LNCaP clone FGC (cell line): ENCODE results near the gene TRPM2.

Source experiments
- DNase-seq: peaks from one replicate; pipeline ENCODE4 v3.0.0-alpha.2; 2011; ENCODE audit warnings: low read depth
- H3K4me3 ChIP-seq: 2 replicates; pipeline ENCODE4 v1.5.1; 2011; ENCODE audit warnings: mild to moderate bottlenecking, low read depth, low read length, control low read depth
- TF ChIP-seq, protein P1 (sequence below): IDR thresholded peaks from 2 replicates; pipeline ENCODE4 v1.5.1; 2012; ENCODE audit warnings: mild to moderate bottlenecking; ENCODE audit not compliant: control insufficient read depth, insufficient read depth; ENCODE audit errors: extremely low read depth

TRPM2 gene

DNA sequence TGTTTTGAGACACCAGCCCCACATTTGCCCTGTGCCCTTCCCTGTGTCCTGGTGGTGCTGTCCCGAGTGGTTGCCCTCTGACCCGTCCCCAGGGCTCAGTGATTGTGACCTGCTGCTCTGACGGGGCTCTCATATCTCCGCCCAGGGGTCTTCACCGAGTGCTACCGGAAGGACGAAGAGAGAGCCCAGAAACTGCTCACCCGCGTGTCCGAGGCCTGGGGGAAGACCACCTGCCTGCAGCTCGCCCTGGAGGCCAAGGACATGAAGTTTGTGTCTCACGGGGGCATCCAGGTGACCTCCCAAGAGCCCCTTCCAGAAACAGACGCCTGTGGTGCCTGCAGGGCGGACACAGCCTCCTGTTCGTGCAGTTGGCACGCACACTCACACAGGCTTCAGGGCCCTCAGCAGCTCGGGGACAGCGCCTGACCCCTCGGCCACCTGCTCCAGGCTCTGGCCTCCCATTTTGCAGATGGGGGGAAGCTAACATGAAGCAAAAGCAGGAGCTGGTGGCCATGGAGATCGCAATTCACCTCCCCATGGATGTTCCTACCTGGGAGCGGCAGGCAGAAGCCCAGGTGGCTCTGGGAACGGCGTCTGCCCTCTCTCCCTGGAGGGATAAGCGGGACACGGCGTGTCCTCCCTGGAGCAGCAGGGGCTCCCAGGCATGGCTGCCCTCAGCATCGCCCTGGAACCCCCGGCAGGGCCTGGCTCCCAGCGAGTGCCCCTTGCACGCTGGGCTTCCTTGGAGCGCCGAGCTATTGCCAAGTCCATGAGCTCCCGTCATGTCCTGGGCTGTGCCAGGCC lies 45.9 kb downstream of the TRPM2 start:
- no peak overlapping the region for H3K4me3 ChIP-seq
- TF ChIP-seq, protein P1, sequence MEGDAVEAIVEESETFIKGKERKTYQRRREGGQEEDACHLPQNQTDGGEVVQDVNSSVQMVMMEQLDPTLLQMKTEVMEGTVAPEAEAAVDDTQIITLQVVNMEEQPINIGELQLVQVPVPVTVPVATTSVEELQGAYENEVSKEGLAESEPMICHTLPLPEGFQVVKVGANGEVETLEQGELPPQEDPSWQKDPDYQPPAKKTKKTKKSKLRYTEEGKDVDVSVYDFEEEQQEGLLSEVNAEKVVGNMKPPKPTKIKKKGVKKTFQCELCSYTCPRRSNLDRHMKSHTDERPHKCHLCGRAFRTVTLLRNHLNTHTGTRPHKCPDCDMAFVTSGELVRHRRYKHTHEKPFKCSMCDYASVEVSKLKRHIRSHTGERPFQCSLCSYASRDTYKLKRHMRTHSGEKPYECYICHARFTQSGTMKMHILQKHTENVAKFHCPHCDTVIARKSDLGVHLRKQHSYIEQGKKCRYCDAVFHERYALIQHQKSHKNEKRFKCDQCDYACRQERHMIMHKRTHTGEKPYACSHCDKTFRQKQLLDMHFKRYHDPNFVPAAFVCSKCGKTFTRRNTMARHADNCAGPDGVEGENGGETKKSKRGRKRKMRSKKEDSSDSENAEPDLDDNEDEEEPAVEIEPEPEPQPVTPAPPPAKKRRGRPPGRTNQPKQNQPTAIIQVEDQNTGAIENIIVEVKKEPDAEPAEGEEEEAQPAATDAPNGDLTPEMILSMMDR = no peak
- DNase-seq = no peak

DNA sequence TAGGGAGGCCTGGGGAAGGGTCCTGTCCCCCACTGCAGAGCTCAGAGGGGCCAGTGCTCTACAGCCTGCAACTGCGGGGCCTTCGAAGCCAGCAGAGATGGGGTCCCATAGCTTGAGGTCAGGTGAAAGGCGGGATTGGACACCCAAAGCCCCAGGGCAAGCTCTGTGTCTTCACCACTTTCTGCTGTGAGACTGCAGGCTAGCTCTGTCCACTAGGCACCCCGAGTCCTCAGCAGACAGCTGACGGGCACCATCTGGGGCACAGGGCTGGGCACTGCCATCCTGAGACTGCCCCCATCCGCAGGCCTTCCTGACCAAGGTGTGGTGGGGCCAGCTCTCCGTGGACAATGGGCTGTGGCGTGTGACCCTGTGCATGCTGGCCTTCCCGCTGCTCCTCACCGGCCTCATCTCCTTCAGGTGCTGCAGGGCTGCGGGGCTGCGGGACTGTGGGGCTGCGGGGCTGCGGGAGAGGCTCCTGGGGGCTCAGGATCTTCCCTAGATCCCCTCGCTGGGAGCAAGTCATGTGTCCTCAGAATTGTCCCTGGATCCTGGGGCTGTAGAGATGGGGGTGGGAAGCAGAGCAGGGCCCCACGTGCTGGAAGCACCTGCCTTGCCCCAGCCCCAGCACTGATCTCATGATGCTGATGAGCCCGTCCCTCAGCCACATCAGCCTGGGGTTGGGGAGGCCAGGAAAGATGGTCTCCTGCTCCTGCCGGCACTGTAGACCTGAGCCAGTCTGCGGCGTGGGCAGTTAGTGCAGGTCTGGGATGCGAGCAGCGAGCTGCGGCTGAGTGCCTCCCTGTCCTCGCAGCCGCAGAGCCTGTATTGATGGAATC lies 46.8 kb downstream of the TRPM2 start:
- TF ChIP-seq, protein P1 = no peak
- DNase-seq = no peak
- no peak overlapping the region for H3K4me3 ChIP-seq

DNA sequence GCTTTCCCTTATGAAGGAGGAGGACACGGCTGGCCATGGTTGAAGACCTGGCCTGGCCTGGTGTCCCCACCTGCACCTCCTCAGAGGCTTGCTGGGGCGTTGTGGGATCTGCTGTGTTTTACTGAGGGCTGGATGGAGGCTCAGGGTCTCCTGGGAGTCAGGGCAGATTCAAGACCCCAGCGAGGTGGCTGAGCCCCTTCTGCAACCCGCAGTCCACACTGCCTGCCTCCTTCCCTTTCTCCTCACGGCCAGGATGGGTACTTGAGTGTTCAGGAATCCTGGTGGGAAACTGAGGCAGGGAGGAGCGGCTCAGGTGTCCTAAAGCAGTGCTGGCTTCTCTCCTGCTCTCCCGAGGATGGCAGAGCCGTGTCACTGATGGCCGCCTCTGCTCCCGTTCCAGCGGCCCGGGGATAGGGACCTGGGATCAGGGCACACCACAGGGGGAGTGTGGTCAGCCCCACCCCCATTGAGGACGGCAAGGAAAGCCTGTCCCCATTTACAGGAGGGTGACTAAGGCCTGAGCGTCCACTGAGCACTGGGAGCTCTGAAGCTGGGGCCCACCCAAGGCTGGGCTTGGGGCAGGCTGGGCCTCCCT lies 47.5 kb downstream of the TRPM2 start:
- DNase-seq = no peak
- TF ChIP-seq, protein P1 = no peak
- H3K4me3 ChIP-seq = no peak overlapping the region

DNA sequence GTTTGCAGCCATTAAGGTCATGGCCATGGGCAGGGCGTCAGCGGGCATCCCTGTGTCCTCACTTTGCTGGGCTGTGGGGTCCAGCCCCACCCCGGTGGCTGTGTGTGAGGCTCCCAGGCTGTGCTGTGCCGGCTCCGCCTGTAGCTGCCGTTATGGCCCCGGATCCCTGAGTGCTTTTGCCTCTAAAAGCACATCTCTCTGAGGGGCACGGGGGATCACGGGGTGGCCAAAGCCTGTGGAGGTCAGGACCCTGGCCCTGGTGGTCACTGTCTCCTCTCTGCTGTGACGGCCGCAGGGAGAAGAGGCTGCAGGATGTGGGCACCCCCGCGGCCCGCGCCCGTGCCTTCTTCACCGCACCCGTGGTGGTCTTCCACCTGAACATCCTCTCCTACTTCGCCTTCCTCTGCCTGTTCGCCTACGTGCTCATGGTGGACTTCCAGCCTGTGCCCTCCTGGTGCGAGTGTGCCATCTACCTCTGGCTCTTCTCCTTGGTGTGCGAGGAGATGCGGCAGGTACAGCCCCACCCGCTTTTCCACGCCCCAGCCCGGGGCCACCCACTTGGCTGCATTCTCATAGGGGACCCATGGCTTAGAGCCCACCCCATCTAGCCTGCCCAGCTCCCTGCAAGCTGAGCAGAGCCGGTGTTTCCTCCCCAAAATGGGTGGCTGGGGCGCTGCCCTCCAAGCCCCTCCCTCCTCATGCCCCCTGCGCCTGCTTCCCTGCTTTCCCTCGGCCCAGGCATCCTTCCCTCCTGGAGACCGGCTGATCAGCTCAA lies 48.2 kb downstream of the TRPM2 start:
- TF ChIP-seq, protein P1 = no peak
- DNase-seq = no peak
- H3K4me3 ChIP-seq = no peak overlapping the region

DNA sequence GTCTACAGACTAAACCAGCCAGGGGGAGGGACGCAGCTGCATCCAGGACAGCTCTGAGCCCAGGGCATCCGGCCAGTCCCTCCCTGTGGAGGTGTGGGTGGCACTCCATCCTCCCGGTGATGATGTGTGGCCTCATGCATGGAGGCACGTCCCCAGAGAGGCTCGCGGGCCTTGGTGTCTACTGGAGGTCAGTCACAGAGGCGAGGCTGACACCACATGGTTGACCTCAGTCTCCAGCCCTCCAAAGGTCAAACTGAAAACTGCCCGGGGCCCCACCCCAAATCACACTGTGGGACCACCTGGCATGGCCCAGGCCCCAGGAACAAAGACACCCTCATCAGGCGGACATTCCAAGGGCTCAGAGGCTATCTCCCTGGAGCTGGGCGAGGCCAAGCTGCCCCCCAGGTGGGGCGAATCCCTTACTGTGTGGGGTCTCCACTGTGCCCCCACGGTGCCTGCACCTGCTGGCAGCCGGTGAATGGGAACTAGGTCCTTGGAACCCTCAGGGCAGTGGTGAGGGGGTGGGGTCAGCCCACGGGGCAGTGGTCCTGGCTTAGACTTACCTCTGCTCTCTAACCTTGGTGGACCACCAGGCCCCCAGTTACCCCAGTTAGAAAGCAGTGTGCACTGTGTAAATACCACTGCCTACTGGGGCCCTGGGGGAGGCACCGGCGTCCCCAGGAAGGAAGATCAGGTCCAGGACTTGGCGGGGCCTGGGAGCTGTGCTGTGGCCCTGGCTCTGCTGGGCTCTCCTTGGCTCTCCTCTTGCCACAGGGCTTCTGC lies 49.1 kb downstream of the TRPM2 start:
- no peak overlapping the region for H3K4me3 ChIP-seq
- DNase-seq = no peak
- TF ChIP-seq, protein P1 = no peak
